NB4 (cell line): Measurements from ENCODE around the gene PAOX.

Experiments used
- POLR2A ChIP-seq: IDR thresholded peaks from 2 replicates; pipeline ENCODE4 v1.6.1; 2011; ENCODE audit warnings: mild to moderate bottlenecking; ENCODE audit not compliant: insufficient read length; ENCODE audit errors: extremely low read depth
- TF ChIP-seq, protein P1 (sequence below): IDR thresholded peaks from one replicate; pipeline ENCODE4 v1.5.1; 2012; ENCODE audit warnings: low read depth, low read length

DNA sequence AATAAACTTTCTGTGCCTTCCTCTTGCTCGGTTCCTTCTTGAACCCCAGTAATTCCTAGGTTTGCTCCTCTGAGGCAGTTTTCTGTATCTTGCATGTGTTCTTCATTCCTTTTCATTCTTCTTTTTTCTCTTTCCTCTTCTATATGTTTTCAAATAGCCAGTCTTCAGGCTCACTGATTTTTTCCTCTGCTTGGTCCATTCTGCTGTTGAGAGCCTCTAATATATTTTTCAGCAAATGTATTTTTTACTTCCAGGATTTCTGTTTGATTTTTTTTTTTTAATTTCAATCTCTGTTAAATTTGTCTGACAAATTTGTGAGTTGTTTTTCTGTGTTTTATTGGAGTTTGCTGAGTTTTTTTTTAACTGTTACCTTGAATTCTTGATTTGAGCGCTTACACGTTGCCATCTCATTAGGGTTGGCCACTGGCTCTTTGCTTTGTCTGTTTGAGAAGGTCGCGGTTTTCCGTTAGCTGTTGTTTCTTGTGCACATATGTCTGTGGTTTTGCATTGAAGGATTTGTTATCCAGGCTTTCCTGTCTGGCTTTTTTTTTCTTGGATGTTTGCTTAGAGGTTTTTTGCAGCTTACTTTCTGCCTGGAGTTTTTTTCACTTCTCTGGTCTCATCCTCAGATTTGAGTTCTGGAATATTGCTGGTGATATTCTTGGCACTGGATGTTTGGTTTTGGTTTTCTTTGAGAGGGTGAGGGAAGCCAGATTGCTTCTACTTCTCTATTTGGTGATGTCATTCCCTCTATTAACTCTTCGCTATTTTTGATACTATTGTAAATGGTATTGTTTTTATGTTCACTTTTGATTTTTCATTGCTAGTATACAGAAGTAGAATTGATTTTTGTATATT is 32.7 kb downstream of the PAOX start:
- TF ChIP-seq, protein P1, sequence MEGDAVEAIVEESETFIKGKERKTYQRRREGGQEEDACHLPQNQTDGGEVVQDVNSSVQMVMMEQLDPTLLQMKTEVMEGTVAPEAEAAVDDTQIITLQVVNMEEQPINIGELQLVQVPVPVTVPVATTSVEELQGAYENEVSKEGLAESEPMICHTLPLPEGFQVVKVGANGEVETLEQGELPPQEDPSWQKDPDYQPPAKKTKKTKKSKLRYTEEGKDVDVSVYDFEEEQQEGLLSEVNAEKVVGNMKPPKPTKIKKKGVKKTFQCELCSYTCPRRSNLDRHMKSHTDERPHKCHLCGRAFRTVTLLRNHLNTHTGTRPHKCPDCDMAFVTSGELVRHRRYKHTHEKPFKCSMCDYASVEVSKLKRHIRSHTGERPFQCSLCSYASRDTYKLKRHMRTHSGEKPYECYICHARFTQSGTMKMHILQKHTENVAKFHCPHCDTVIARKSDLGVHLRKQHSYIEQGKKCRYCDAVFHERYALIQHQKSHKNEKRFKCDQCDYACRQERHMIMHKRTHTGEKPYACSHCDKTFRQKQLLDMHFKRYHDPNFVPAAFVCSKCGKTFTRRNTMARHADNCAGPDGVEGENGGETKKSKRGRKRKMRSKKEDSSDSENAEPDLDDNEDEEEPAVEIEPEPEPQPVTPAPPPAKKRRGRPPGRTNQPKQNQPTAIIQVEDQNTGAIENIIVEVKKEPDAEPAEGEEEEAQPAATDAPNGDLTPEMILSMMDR = no peak
- no peak for TF ChIP-seq POLR2A
